ENCODE results near the gene LY9. TPM values are rescaled to one million over a fixed set of nuclear protein-coding genes. Genes with fewer than 3 reads are reported as not detected.

LY9 gene
- total and polyA plus RNA-seq, 9 of the 15 experiments (the other 6 are each of a cell fraction or from before 2014, with no cell fraction given): not detected

- no peaks in the 10 kb centered on the region for H3K36me3 ChIP-seq (ENCODE audit: control insufficient read depth, insufficient read depth, low read length)
- no peak for ATAC-seq
- H3K9ac ChIP-seq (ENCODE audit: insufficient read depth in 1 of 2, low read depth in 2 of 2, low read length in 2 of 2): no peak overlapping the region
- H2AFZ ChIP-seq (ENCODE audit: low read depth, low read length): no peak overlapping the region
- no peak for FAIRE-seq
- TF ChIP-seq ZNF444 (CRISPR knock-in tag; IDR thresholded peaks at IDR 0.05) (no peak), MEF2A (IDR thresholded peaks at IDR 0.05; ENCODE audit: control insufficient read depth, low read depth, low read length) (no peak), ZNF79 (CRISPR knock-in tag; IDR thresholded peaks at IDR 0.05; ENCODE audit: low read depth) (no peak), TEAD2 (tag; IDR thresholded peaks at IDR 0.05) (no peak), GTF2B (IDR thresholded peaks at IDR 0.05; ENCODE audit: extremely low read depth, insufficient read length) (no peak), JUN (IDR thresholded peaks at IDR 0.05; ENCODE audit: borderline replicate concordance, low read depth, low read length) (no peak), JUN (CRISPR knock-in tag; IDR thresholded peaks at IDR 0.05; ENCODE audit: borderline replicate concordance) (no peak), POU5F1 (IDR thresholded peaks at IDR 0.05; ENCODE audit: borderline replicate concordance, low read depth, low read length, partially characterized antibody) (no peak), CREB3L1 (IDR thresholded peaks at IDR 0.05; ENCODE audit: borderline replicate concordance, low read depth) (no peak), ADNP (tag; IDR thresholded peaks at IDR 0.05) (no peak)
- H3K4me3 ChIP-seq: no peak overlapping the region
- no peak overlapping the region for H3K4me2 ChIP-seq (ENCODE audit: insufficient read depth, low read length)
- no peak for DNase-seq (ENCODE audit: extremely low read depth in 1 of 4, low spot score in 3 of 4)
- POLR2A ChIA-PET: interaction anchor here (1.0 kb wide), 1 partner anchor 23 kb away, joined by 3 read pairs; no protein-coding TSS in a partner anchor
- intact Hi-C loops (cut with micrococcal nuclease) (no loop called here), in situ Hi-C loops (cut with MboI) (no loop called here)
- no TSS peak for BruUV-seq (replicated peaks)
- CTCF ChIA-PET (ENCODE audit: low intra/inter-chr PET ratio): no interaction called here
- H3K27ac ChIP-seq (ENCODE audit: extremely low read depth, low read depth, low read length): no peak overlapping the region
- H3K79me2 ChIP-seq (ENCODE audit: control insufficient read depth, insufficient read depth, low read length): no peaks in the 10 kb centered on the region
- no peaks in the 10 kb centered on the region for H4K20me1 ChIP-seq (replicated peaks; ENCODE audit: control insufficient read depth, insufficient read depth, low read length)
- WGBS (ENCODE audit: insufficient coverage, low coverage, missing lambda C conversion rate): 4% methylated on average over 1 of the region's 1 CpG
- peaks cover 10 to 16% of the 10 kb centered on the region in 2 experiments; a peak in 3 of 5 replicates for H3K27me3 ChIP-seq (ENCODE audit: control insufficient read depth in 2 of 2, insufficient read depth in 2 of 2, low read length in 2 of 2)
- no peaks in the 10 kb centered on the region for H3K4me1 ChIP-seq (replicated peaks in 1 of 2; ENCODE audit: control insufficient read depth in 2 of 2, insufficient read depth in 2 of 2, low read length in 2 of 2)
- H3K9me3 ChIP-seq (replicated peaks; ENCODE audit: control insufficient read depth, insufficient read depth, low read depth, low read length): no peaks in the 10 kb centered on the region
- H3K9me1 ChIP-seq (ENCODE audit: control insufficient read depth, insufficient read depth, low read length): no peaks in the 10 kb centered on the region
Observed at GRCh38 chr1:160748878-160749269, 47.1 kb upstream of the LY9 start.

All from K562 (cell line).